HL-60 (cell line): Measurements from ENCODE around the gene DIDO1.

Source experiments
- DNase-seq, 2 experiments: peaks; one replicate each; pipeline ENCODE4 v3.0.0-alpha.2; 2010 to 2020; ENCODE audit warnings: low read depth in 1 of 2, low spot score in 1 of 2
- H3K27ac ChIP-seq: fragments of 250-450 bp; sonication (Bioruptor Pico); replicated peaks from 2 replicates; pipeline ENCODE4 v1.5.1; 2020; ENCODE audit warnings: mild to moderate bottlenecking, moderate library complexity
- H3K27me3 ChIP-seq: fragments of 250-450 bp; sonication (Bioruptor Pico); 2 replicates; pipeline ENCODE4 v1.5.1; 2021; ENCODE audit warnings: mild to moderate bottlenecking, moderate library complexity; ENCODE audit not compliant: insufficient read depth, poor library complexity, severe bottlenecking
- H3K4me3 ChIP-seq: replicated peaks from 2 replicates; pipeline ENCODE4 v1.5.1; 2011; ENCODE audit warnings: mild to moderate bottlenecking, control low read depth, low read length; ENCODE audit not compliant: insufficient read depth
- GABPA ChIP-seq: IDR thresholded peaks from 2 replicates; pipeline ENCODE4 v1.6.1; 2012; ENCODE audit warnings: low read depth
- POLR2AphosphoS5 ChIP-seq: IDR thresholded peaks from 2 replicates; pipeline ENCODE4 v1.6.1; 2012; ENCODE audit warnings: low read depth
- SPI1 ChIP-seq: IDR thresholded peaks from 2 replicates; pipeline ENCODE4 v1.6.1; 2012; ENCODE audit warnings: low read depth, mild to moderate bottlenecking, borderline replicate concordance
- TF ChIP-seq, protein P1 (sequence below): IDR thresholded peaks from 2 replicates; pipeline ENCODE4 v1.6.1; 2012; ENCODE audit warnings: low read depth; ENCODE audit not compliant: insufficient replicate concordance
- TF ChIP-seq, protein P2 (sequence below): IDR thresholded peaks from one replicate; pipeline ENCODE4 v1.5.1; 2011; ENCODE audit warnings: low read length, control low read depth, inconsistent platforms; ENCODE audit not compliant: insufficient read depth

Gene DIDO1

DNA sequence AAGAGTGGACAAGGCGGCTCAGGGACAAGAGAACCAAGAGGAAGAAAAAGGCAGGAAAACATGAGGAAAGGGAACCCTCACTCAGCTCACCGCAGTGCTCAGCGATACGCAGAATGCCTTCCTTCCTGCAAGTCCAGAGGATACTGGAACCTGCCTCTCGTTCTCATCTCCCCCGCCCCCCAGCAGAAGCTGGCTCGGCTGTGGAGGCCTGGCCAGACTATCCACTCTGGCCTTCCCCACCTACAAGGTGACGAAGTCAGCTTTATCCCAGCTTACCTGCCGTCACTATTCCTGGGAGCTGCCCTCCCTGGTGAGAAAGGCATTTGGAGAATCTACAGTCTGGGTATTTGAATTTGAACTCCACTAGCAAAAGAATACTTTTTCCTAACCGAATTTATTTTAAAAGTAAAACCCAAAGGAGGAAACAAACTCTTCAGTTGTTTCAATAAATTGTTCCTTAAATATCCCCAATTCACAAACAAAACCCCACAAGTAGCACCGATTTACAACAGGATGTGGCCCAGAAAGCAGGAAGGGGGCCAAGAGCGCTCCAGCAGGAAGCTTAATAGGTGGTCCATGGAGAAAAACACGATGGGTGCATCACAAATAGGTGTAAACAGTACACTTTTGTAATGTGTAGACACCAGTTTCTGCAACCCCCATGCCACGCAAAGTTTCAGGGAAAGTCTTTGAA lies 2.1 kb upstream of the DIDO1 start:
- H3K27me3 ChIP-seq = no peaks in the 10 kb centered on the region
- H3K4me3 ChIP-seq = peak overlapping the region; percentile 46
- DNase-seq = no peak
- TF ChIP-seq, protein P1, sequence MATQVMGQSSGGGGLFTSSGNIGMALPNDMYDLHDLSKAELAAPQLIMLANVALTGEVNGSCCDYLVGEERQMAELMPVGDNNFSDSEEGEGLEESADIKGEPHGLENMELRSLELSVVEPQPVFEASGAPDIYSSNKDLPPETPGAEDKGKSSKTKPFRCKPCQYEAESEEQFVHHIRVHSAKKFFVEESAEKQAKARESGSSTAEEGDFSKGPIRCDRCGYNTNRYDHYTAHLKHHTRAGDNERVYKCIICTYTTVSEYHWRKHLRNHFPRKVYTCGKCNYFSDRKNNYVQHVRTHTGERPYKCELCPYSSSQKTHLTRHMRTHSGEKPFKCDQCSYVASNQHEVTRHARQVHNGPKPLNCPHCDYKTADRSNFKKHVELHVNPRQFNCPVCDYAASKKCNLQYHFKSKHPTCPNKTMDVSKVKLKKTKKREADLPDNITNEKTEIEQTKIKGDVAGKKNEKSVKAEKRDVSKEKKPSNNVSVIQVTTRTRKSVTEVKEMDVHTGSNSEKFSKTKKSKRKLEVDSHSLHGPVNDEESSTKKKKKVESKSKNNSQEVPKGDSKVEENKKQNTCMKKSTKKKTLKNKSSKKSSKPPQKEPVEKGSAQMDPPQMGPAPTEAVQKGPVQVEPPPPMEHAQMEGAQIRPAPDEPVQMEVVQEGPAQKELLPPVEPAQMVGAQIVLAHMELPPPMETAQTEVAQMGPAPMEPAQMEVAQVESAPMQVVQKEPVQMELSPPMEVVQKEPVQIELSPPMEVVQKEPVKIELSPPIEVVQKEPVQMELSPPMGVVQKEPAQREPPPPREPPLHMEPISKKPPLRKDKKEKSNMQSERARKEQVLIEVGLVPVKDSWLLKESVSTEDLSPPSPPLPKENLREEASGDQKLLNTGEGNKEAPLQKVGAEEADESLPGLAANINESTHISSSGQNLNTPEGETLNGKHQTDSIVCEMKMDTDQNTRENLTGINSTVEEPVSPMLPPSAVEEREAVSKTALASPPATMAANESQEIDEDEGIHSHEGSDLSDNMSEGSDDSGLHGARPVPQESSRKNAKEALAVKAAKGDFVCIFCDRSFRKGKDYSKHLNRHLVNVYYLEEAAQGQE = no peak
- H3K27ac ChIP-seq = peak overlapping the region; percentile 51

DNA sequence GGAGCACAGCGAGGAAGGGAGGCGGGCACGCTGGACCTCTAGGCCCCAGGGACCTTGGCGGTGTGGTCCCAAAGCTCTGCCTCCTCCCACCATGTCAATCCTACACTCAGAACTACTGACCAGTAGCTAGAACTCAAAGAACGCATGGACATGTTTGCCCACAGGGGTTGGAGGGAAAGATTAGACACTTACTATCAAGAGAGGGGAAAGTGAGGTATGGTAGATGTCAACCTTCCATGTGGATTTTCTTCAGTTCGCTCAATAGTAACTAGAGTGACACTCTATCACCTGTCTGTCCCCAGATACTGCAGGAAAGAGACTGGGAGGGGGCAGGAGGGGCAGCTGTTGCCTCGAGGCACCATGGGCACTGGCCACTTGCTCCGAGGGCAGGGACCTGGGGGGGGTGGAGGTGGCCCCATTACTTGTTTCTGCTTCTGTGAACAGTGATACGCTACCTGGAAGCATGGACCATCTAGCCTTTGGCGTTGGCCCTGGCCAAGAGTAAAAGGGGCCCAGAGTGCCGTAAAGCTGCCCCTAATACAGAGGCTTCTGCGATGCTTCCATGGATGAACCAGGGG lies 912 bp upstream of the DIDO1 start:
- Histone ChIP-seq H3K27ac (no peak overlapping the region), H3K27me3 (no peaks in the 10 kb centered on the region), H3K4me3 (peak overlapping the region; percentile 80; the same call in 1 of the 2 replicates)
- DNase-seq = no peak
- TF ChIP-seq SPI1 (no peak), POLR2AphosphoS5 (no peak), GABPA (no peak)
- TF ChIP-seq, protein P2, sequence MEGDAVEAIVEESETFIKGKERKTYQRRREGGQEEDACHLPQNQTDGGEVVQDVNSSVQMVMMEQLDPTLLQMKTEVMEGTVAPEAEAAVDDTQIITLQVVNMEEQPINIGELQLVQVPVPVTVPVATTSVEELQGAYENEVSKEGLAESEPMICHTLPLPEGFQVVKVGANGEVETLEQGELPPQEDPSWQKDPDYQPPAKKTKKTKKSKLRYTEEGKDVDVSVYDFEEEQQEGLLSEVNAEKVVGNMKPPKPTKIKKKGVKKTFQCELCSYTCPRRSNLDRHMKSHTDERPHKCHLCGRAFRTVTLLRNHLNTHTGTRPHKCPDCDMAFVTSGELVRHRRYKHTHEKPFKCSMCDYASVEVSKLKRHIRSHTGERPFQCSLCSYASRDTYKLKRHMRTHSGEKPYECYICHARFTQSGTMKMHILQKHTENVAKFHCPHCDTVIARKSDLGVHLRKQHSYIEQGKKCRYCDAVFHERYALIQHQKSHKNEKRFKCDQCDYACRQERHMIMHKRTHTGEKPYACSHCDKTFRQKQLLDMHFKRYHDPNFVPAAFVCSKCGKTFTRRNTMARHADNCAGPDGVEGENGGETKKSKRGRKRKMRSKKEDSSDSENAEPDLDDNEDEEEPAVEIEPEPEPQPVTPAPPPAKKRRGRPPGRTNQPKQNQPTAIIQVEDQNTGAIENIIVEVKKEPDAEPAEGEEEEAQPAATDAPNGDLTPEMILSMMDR = no peak
- TF ChIP-seq, protein P1 = no peak

DNA sequence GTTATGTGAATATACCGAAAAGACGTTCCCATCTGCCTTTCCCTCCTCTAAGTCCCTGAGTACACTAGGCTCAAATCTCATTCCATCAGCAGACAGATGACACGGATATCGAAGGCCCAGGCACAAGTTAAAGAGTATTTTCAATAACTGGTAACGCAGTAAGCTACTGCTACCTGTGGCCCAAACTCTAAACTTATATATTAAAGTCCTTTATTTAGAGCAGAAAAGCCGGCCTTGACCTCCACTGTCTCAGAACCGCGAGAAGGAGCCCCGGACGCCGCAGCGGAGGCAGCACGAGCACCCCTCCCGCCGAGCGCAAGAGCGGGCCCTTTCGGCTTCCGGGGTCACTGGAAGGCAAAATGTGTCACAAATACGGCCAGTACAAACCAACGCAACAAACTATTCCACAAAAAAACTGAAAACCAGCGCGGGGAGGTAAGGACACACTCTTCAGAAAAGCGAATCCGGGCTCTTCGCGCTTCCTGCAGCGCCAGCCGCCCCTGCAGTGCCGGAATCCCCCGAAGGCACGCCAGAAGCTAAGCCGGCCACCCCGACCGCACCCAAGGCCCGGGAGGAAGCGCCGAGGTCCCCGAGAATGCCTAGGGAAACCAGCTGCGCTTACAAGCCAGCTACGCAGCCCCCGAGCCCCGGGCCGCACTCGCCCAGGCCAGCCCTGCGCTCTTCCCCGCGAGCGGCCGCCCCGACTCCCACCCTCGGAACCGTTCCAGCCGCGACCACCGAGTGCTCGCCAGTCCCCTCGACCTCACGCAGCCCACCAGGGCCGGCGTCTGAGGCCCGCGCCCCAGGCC lies 681 bp downstream of the DIDO1 start:
- TF ChIP-seq, protein P1 = no peak
- TF ChIP-seq POLR2AphosphoS5 (no peak), GABPA (no peak), SPI1 (no peak; the same call in 1 of the 2 replicates)
- TF ChIP-seq, protein P2 = no peak
- H3K4me3 ChIP-seq = peak overlapping the region; percentile 80
- no peaks in the 10 kb centered on the region for H3K27me3 ChIP-seq
- H3K27ac ChIP-seq = peak overlapping the region; percentile 92
- peak in 1 of 2 experiments; percentile 29 for DNase-seq
